GM21381 (cell line): ENCODE data around the gene CIDEB.
A peak's percentile ranks its signal among the peaks of the same experiment; 100 is the strongest.
"Not testable (repeated sequence)": the region's sequence is repeated elsewhere in the genome, so short reads cannot be mapped to it uniquely, and the experiment has no call there.

Experiments
- ATAC-seq: cut with Tn5 transposase; IDR thresholded peaks from one replicate; pipeline ENCODE4 v1.9.1; 2021; ENCODE audit warnings: mild to moderate bottlenecking, moderate library complexity; ENCODE audit not compliant: unreplicated experiment

The CIDEB gene

DNA sequence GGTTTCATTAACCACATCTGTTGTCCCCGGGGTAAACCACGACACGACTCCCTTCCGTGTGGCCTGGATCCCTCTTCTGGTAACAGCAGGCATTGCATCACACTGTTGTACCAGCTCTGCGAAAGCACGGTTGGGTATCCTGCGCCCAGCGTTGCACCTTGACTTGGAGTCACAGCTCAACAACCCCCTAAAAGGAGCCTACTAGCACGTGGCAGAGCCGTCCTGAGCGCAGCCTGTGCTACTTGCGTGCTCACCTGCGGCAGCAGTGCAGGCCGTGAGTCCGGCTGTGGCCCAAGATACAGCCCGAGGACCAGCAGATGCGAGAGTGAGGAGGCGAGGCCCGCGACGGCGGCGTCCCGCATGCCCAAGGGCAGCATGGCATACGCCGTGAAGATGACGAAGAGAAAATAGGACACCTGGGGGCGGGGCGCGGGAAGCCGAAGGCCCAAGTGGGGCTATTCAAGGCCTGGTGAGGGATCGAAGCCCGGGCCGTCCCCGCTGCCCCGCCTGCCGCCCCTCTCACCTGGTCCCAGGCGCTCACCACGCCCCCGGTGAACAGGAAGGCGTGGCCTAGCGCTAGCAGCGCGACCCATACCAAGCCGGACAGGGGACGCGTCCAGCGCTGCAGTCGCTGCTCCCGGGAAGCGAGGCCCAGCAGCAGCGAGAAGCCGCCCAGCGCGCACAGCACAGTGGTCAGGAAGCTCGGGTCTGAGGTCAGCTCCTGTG, 24.7 kb upstream of the CIDEB start:
- ATAC-seq = peak; percentile 74

DNA sequence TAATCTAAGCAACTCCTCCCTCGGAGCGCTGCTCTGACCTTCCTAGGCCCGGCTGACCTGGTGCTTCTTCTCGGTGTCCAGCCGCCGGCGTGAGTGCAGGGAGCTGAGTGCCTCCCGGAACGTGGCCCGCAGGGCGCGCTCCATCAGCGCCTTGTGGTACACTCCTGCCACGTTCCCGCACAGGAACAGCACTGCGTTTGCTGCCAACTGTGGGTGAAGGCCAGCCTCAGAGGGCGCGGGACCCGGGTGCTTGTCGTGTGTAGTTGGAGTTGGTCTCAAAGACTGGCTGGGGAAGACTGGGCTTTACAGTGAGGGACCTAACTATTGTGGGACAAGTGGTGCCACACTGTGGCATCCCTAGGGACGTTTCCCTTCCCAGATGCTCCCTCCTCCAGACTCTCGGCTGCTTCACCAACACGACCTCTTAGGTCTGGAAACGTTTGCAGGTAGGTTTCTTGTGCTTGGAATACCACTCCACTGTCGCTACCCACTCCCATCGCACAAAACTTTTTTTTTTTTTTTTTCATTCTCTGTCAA, 24.0 kb upstream of the CIDEB start:
- ATAC-seq = no peak

DNA sequence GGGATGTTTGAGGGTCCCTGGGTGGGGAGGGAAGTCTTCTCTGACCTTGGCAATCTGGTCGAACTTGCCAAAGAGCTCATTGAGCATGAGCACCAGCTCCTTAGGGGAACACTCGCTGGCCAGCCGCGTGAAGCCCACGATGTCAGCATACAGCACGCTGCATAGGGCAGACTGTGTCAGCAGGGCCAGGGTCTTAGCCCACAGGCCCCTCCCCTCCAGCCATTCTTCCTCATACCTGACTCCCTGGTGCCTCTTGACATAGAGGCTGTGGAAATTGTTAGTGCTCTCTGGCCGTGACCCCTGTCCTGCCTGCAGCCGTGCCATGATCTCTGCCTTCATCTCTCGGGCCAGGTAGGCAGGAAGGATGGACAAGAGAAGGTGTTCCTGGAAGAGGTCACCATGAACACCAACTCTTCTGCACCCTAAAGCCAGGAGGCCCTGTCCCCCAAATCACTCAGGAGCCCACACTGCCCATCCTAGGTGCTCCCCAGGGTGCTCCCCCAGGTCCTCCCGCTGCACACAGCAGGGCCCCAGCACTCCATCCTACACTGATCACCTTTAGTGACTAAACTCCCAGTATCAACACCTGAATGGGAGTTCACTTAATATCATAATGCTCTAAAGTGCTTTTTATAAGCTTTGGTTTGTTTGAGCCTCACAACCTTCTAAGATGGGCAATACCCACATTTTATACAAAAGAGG, 23.3 kb upstream of the CIDEB start:
- ATAC-seq = no peak

DNA sequence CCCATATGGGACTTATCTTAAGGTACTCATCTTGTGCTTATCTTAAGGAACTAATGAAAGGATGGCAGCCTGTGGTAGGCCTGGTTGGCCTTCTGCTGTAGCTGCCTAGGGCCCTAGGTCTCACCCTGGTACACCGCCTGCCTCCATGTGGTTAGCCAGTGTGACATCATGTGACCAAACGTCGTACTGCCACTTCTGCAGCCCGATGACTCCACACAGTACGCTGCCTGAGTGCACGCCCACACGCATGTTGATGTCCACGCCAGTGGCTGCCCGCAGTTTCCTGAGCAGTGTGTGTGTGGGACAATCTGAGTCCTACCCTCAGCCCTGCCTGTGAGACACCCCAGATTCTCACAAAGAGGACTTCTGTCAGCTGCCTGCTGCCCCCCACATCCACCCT, 22.0 kb upstream of the CIDEB start:
- ATAC-seq = no peak

DNA sequence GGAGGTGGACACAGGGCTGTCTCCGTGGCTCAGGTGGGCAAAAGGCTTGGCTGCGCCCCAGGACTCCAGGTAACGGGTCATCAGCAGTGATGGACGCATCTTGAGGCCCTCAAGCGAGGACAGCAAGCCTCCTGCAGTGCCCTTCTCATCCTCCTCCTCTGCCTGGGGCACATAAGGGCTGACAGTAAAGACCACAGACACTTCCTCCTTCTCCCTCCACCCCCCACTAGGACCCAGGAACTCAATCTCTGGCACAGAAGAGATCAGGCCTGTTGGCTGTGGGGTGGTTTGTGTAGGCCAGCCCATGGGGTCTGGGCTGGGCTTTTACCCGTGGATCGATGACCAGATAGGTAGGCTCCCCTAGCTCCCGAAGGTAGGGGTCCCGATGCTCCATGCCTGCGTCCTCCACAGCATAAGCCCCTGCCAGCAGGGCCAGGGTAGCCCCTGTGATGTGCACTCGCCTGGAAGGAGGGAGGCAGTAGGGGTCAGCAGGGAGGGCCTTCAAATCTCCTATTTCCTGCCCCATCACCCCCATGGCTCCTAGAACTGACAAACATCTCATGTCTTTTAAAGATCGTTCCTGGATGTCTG, 21.4 kb upstream of the CIDEB start:
- no peak for ATAC-seq

DNA sequence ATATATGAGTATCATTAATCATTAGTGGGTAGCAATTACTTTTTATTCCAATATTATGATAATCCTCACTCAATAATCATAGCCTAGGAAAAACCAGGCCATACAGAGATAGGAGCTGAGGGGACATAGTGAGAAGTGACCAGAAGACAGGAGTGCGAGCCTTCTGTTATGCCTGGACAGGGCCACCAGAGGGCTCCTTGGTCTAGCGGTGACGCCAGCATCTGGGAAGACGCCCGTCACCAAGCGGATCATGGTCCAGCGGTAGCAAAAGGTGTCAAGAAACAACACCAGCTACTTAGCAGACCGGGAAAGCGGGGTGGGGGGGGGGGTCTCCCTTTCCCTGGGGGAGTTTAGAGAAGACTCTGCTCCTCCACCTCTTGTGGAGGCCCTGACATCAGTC, 20.1 kb upstream of the CIDEB start:
- not testable (repeated sequence) for ATAC-seq

DNA sequence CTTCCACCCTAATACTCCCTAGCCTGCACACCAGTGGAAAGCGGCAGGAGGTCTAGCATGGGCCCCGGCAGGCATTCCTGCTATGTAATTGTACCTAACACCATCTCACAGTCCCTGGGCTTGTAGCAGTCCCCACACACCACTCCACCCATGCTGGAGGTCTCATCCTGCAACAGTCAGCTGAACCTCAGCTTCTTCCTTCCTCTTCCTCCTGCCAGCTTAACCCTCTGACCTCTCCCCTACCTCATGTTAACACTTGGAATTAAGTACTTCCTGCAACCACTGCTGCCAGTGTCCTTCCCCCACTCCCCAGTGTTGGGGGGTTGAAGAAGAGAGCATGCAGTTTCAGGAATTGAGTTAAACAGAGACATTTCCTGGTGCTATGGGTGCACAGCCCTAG, 19.5 kb upstream of the CIDEB start:
- ATAC-seq = no peak

DNA sequence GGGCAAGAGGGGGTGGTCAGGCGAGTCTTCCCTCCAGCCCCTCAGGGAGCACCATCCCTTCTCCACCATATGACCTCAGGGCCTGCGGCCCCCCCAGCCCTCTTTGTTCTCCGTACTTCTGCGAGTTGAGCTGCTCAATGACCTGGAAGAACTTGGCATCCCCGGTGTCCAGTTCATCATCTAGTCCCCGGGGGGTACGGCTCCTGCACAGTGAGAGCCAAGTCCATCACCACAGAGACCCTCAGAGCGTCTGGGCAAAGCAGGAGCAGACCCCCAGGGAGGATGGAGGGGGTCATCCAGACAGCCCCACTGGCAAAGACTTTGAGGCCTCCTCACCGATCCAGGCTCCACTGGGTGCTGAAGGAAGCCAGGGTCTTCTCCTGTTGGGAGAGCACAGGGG, 18.2 kb upstream of the CIDEB start:
- ATAC-seq = no peak

DNA sequence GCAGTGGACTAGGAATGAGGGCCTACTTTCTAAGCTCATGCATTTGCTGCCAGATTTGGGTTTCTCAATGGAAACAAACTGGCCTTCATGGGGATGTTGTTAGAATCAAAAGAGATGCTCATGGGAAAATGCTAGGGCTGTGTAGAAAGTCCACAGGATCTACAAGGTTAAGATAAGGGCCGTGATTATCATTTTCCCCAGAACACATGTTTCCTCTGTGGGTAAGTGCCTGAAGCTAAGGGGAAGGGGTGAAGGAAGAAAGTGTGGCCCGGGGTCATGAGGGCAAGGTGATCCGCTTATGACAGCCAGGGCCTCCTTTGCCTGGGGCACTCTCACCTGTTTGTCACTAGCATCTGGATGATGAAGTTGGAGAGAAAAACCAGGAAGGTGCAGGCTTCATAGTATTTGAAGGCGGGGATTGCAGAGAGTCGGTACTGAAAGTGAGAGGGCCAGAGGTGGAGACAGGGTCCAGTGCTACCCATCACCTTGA, 17.3 kb upstream of the CIDEB start:
- ATAC-seq = no peak

DNA sequence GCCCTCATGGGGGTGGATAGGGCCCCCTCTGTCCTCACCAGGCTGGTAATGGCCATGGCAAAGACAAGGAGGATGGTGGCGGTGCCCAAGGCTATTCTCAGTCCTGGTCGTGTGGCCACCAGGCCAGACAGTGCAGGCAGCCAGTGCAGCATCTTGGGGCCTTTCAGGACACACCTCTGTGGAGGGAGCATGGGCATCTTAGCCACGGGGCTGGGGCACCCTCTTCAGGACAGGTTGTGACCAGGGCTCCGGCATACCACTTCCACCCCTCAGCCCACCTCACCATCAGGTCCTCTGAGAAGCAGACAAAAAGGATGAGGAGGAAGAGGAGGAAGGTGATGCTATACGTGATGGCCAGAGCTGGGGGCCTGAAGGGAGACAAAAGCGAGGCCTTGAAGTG, 16.2 kb upstream of the CIDEB start:
- ATAC-seq = no peak

DNA sequence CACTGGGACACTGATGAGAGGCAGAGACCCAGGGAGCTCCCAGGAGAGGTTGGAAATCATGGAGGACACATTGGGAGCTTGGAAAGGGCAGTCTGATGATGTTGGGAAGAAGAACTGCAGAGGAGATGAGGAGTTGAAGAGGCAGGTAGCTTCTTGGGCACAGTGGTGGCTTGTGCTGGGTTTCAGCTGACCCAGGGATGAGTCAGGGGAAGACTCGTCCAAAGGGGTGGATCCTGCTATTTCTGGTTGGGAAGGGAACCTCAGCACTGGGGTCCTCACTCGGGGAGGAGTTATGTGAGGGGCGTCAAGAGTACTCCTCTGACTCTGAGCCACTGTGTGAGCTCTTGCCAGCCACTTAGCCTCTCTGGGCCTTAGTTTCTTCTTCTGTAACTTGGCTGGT, 15.6 kb upstream of the CIDEB start:
- ATAC-seq = no peak

DNA sequence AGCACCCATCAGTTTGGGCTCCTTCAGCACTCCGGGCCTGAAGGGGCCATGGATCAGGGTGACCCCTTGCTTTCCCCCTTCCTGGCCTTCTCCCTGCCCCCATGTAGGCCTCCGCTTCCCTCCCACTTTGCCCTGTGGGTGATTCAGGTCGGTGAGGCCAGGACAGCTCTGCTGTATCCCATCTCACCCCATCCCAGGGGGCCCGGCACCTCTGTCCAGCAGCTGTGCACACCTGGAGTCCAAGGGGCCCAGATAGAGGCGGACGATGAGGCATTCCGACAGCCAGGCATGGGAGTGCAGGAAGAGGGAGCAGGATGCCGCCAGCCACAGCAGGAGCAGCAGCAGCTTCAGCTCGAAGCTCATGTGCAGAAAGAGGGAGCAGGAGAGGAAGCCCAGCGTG, 14.9 kb upstream of the CIDEB start:
- no peak for ATAC-seq

DNA sequence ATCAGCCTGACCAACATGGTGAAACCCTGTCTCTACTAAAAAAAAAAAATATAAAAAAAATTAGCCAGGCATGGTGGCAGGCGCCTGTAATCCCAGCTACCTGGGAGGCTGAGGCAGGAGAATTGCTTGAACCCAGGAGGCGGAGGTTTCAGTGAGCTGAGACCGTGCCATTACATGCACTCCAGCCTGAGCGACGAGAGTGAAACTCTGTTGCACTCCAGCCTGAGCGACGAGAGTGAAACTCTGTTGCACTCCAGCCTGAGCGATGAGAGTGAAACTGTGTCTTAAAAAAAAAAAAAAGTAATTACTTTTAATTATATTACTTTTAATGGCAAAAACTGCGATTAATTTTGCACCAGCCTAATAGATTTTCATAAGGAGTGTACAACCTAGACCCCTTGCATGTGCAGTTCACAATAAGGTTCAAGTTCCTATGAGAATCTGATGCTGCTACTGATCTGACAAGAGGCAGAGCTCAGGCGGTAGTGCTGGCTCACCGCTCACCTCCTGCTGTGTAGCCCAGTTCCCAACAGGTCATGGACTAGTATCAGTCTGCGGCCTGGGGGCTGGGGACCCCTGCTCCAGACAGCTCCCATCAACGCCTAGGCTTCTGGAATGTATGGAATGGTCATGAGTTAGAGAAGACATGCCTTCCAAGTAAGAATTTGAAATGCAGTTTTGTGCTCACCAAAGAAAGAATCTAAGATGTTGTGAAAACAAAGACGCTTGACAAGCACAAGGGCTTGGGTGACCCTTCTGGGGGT, 13.6 kb upstream of the CIDEB start:
- no peak for ATAC-seq

DNA sequence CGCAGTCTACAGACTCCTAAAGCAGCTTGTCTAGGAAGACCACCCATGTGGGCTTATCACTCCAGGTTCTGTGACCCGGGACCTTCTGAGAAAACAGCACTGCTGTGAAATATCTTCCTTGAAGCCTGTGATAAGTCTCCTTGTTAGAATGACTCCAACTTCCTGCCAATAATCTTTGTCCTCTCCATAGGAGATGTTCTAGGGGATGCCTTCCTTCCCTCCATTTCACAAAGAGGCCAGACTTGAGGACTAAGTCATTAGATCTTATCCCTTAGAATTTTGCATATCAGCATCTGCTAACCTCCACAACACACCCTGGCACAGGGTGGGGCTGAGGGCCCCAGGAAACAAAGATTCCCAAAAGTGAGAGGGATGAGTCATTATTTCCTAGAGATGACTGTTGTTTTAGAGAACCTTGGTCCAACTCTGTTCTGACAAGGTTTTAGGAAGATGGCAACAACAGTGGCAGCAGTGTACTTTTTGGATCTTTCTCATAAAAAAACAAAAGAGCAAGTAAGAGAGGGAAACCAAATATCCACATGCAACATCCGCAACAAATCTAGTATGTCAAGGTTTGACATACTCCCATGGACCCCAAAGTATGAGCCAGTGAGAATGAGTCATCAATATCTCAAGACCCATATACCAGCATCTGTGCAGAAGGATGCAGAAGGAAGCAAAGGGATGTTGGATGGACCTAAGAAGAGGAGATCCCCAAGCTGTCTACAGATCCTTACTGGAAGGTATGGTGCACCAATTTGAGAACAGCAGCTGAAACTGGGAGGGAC, 9.6 kb upstream of the CIDEB start:
- no peak for ATAC-seq

DNA sequence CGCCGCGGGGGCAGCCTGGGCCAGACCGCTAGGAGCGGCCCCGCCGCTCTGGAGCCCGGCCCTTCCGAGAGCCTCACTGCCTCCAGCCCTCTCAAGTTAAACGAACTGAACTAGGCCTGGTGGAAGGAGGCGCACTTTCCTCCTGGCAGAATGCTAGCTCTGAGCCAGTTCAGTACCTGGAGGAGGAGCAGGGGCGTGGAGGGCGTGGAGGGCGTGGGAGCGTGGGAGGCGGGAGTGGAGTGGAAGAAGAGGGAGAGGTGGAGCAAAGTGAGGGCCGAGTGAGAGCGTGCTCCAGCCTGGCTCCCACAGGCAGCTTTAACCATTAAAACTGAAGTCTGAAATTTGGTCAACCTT, 8.8 kb upstream of the CIDEB start:
- no peak for ATAC-seq

DNA sequence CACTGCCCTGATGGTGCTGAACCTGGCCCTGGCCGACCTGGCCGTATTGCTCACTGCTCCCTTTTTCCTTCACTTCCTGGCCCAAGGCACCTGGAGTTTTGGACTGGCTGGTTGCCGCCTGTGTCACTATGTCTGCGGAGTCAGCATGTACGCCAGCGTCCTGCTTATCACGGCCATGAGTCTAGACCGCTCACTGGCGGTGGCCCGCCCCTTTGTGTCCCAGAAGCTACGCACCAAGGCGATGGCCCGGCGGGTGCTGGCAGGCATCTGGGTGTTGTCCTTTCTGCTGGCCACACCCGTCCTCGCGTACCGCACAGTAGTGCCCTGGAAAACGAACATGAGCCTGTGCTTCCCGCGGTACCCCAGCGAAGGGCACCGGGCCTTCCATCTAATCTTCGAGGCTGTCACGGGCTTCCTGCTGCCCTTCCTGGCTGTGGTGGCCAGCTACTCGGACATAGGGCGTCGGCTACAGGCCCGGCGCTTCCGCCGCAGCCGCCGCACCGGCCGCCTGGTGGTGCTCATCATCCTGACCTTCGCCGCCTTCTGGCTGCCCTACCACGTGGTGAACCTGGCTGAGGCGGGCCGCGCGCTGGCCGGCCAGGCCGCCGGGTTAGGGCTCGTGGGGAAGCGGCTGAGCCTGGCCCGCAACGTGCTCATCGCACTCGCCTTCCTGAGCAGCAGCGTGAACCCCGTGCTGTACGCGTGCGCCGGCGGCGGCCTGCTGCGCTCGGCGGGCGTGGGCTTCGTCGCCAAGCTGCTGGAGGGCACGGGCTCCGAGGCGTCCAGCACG, 8.2 kb upstream of the CIDEB start:
- ATAC-seq = no peak

DNA sequence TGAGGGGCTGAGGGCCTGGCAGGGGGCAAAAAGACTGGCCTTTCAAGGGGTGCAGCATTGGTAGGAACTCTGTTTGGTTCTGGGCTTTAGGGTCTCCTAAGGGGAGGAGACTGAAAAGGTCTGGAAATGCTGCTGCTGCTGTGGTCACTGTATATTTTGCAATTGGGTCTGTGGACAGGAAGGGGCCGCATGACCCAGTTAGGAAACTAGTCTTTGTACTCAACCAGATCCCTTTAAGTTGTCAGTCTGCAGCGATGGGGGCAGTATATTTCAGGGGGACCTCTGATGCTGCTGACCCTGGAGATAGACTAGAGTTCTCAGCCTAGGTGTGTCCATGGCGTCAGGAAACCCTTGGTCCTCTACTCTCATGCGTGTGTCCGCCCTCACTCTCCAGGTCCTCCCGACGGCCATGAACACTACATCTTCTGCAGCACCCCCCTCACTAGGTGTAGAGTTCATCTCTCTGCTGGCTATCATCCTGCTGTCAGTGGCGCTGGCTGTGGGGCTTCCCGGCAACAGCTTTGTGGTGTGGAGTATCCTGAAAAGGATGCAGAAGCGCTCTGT, 7.5 kb upstream of the CIDEB start:
- no peak for ATAC-seq

DNA sequence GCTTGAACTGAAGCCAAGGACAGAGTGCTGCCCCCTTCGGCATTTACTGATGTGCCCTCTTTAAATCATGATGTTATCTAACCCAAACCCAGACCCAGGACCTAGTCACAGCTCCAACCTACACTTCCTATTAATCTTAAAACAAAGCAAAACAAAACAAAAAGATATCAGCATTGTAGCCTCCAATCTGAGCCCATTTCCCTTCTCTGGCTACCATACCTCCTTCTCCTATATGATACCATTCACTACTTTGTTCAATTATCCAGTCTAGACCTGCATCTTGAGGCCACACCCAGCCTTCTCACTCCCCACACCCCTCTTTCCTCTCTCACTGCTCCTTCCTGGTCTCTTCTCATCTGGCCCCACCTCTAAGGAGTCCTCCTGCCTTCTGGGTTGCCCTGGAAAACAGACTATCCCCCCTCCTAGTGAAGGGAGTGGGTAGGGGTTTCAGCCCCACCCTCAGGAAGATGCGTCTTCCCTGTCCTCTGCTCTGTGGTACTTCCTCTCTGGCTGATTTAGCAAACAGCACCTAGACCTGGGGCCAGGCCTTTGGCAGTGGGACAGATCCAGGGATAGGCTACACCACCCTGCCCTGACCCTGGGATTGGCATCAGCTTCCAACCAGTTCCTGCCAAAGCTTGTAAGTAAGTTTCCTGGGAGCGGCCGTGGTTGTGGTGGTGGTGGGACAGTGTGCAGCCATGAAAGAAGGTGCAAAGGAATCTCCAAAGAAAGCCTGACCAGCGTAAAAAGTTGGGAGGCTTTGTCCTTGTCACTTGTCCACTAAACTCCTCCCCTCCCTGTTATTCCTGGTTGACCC, 6.8 kb upstream of the CIDEB start:
- ATAC-seq = no peak

DNA sequence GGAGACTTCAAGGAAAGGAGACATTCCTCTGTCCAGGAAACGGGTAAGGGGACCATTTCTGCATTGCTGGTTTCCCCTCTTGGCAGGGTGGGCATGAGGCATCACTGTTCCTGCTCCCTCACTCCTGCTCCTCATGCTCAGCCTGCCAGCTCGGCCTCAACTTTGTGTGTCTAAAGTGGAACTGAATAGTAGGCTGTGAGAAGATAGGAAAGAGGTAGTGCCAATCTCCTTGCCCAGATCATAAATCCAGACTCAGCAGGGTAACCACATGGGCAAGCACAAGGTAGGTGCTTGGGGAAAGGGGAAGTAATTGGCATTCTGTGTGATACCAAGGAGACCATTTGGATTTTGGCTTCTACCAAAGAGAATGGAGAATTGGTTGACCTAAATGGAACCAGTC, 6.1 kb upstream of the CIDEB start:
- no peak for ATAC-seq
